Muscle of leg (tissue), 11 donors: ENCODE data around the gene DAG1. TPM values are rescaled to one million over a fixed set of nuclear protein-coding genes. Genes with fewer than 3 reads are reported as not detected.

Experiments
- DNase-seq: peaks from one replicate; pipeline ENCODE4 v3.0.0; 2013
- H3K27ac ChIP-seq: one replicate; pipeline ENCODE4 v1.5.1; 2013; ENCODE audit warnings: mild to moderate bottlenecking, low read length, control low read depth
- H3K27me3 ChIP-seq: one replicate; pipeline ENCODE4 v1.6.1; 2013; ENCODE audit warnings: low read length; ENCODE audit not compliant: control insufficient read depth, insufficient read depth
- H3K36me3 ChIP-seq: one replicate; pipeline ENCODE4 v1.6.1; 2013; ENCODE audit warnings: low read length; ENCODE audit not compliant: control insufficient read depth, insufficient read depth
- H3K4me1 ChIP-seq: one replicate; pipeline ENCODE4 v1.6.1; 2013; ENCODE audit warnings: low read length; ENCODE audit not compliant: control insufficient read depth, insufficient read depth
- H3K4me3 ChIP-seq: one replicate; pipeline ENCODE4 v1.5.1; 2013; ENCODE audit warnings: low read length, control low read depth
- H3K9me3 ChIP-seq: replicated peaks from 2 replicates; pipeline ENCODE4 v1.6.1; 2013; ENCODE audit warnings: low read depth, low read length; ENCODE audit not compliant: control insufficient read depth
- WGBS: methylation state at CpG from one replicate; pipeline ENCODE4 v1.1.5; 2013; ENCODE audit warnings: missing lambda C conversion rate; ENCODE audit not compliant: insufficient coverage; 5-methylcytosine and 5-hydroxymethylcytosine counted together
- polyA plus RNA-seq, 8 donors: library from polyadenylated mRNA; unstranded; fragments of 120-200 nt; gene quantifications; one replicate each; pipeline versions ENCODE4 v1.2.1 to v1.2.3, GENCODE V29; 2013; ENCODE audit warnings: inconsistent platforms in 1 of 8, low replicate concordance in 1 of 8; ENCODE audit not compliant: insufficient read length in 8 of 8, insufficient read depth in 1 of 8
- total RNA-seq: library from RNA; stranded (reverse); fragments of 120-200 nt; gene quantifications from one replicate; pipeline ENCODE4 v1.2.4, GENCODE V29; 2013

The DAG1 gene
- total and polyA plus RNA-seq, 9 donors, result 142 to 229 (median 197) TPM

GRCh38 chr3:49530701-49531100, 60.6 kb downstream of the DAG1 start:
- H3K36me3 ChIP-seq, result peaks cover 57% of the 10 kb centered on the region
- no peak overlapping the region for H3K27ac ChIP-seq
- DNase-seq, result no peak
- no peaks in the 10 kb centered on the region for H3K9me3 ChIP-seq
- 87% methylated on average over 7 of the region's 8 CpGs for WGBS
- no peaks in the 10 kb centered on the region for H3K27me3 ChIP-seq
- H3K4me1 ChIP-seq, result peaks cover 15% of the 10 kb centered on the region
- H3K4me3 ChIP-seq, result no peak overlapping the region

GRCh38 chr3:49531218-49531617, 61.2 kb downstream of the DAG1 start:
- no peak overlapping the region for H3K4me3 ChIP-seq
- 89% methylated on average over 9 of the region's 10 CpGs for WGBS
- peaks cover 20% of the 10 kb centered on the region for H3K4me1 ChIP-seq
- no peaks in the 10 kb centered on the region for H3K27me3 ChIP-seq
- DNase-seq, result no peak
- H3K36me3 ChIP-seq, result peaks cover 60% of the 10 kb centered on the region
- H3K9me3 ChIP-seq, result no peaks in the 10 kb centered on the region
- no peak overlapping the region for H3K27ac ChIP-seq

GRCh38 chr3:49531715-49532114, 61.6 kb downstream of the DAG1 start:
- DNase-seq, result no peak
- H3K4me1 ChIP-seq, result peaks cover 25% of the 10 kb centered on the region
- WGBS, result 99% methylated on average over 16 of the region's 16 CpGs
- no peaks in the 10 kb centered on the region for H3K27me3 ChIP-seq
- H3K4me3 ChIP-seq, result no peak overlapping the region
- H3K9me3 ChIP-seq, result no peaks in the 10 kb centered on the region
- H3K36me3 ChIP-seq, result peaks cover 60% of the 10 kb centered on the region
- no peak overlapping the region for H3K27ac ChIP-seq

GRCh38 chr3:49533031-49533430, 63.0 kb downstream of the DAG1 start:
- Histone ChIP-seq H3K9me3 (no peaks in the 10 kb centered on the region), H3K36me3 (peaks cover 58% of the 10 kb centered on the region), H3K4me3 (no peak overlapping the region), H3K27ac (no peak overlapping the region), H3K27me3 (no peaks in the 10 kb centered on the region), H3K4me1 (peaks cover 25% of the 10 kb centered on the region)
- DNase-seq, result no peak
- 87% methylated on average over 4 of the region's 13 CpGs for WGBS

GRCh38 chr3:49533786-49534519, 63.9 kb downstream of the DAG1 start:
- DNase-seq, result no peak
- H3K27me3 ChIP-seq, result no peaks in the 10 kb centered on the region
- peaks cover 25% of the 10 kb centered on the region for H3K4me1 ChIP-seq
- H3K4me3 ChIP-seq, result no peak overlapping the region
- H3K9me3 ChIP-seq, result no peaks in the 10 kb centered on the region
- 89% methylated on average over 4 of the region's 9 CpGs for WGBS
- H3K27ac ChIP-seq, result no peak overlapping the region
- H3K36me3 ChIP-seq, result peaks cover 58% of the 10 kb centered on the region

- no peak overlapping the region for H3K27ac ChIP-seq
- no peak for DNase-seq
- no peaks in the 10 kb centered on the region for H3K9me3 ChIP-seq
- no peak overlapping the region for H3K4me3 ChIP-seq
- WGBS, result 78% methylated on average over 5 of the region's 14 CpGs
- peaks cover 28% of the 10 kb centered on the region for H3K4me1 ChIP-seq
- peaks cover 53% of the 10 kb centered on the region for H3K36me3 ChIP-seq
- no peaks in the 10 kb centered on the region for H3K27me3 ChIP-seq
Measured at GRCh38 chr3:49534581-49535441, 64.7 kb downstream of the DAG1 start.

GRCh38 chr3:49535971-49536874, 66.2 kb downstream of the DAG1 start:
- H3K27ac ChIP-seq, result peak overlapping the region; percentile 51
- peaks cover 41% of the 10 kb centered on the region for H3K36me3 ChIP-seq
- no peaks in the 10 kb centered on the region for H3K27me3 ChIP-seq
- H3K9me3 ChIP-seq, result no peaks in the 10 kb centered on the region
- 78% methylated on average over 3 of the region's 7 CpGs for WGBS
- H3K4me3 ChIP-seq, result no peak overlapping the region
- peaks cover 36% of the 10 kb centered on the region for H3K4me1 ChIP-seq
- DNase-seq, result peak; percentile 37

- Histone ChIP-seq H3K9me3 (no peaks in the 10 kb centered on the region), H3K27ac (peak overlapping the region; percentile 51), H3K36me3 (peaks cover 33% of the 10 kb centered on the region), H3K4me3 (no peak overlapping the region), H3K27me3 (no peaks in the 10 kb centered on the region), H3K4me1 (peaks cover 36% of the 10 kb centered on the region)
- 87% methylated on average over 7 of the region's 16 CpGs for WGBS
- no peak for DNase-seq
Measured at GRCh38 chr3:49536875-49537533, 66.9 kb downstream of the DAG1 start.

GRCh38 chr3:49539659-49540560, 69.8 kb downstream of the DAG1 start:
- WGBS, result under 1% methylated on average over 56 of the region's 63 CpGs
- peak; percentile 96 for DNase-seq
- peak overlapping the region; percentile 63 for H3K4me3 ChIP-seq
- peak overlapping the region; percentile 88 for H3K27ac ChIP-seq
- no peaks in the 10 kb centered on the region for H3K27me3 ChIP-seq
- H3K4me1 ChIP-seq, result peaks cover 28% of the 10 kb centered on the region
- H3K36me3 ChIP-seq, result peaks cover 8% of the 10 kb centered on the region
- H3K9me3 ChIP-seq, result no peaks in the 10 kb centered on the region
